ENCODE results near the gene DHRS12.
A peak's percentile ranks its signal among the peaks of the same experiment; 100 is the strongest.

Gene DHRS12

DNA sequence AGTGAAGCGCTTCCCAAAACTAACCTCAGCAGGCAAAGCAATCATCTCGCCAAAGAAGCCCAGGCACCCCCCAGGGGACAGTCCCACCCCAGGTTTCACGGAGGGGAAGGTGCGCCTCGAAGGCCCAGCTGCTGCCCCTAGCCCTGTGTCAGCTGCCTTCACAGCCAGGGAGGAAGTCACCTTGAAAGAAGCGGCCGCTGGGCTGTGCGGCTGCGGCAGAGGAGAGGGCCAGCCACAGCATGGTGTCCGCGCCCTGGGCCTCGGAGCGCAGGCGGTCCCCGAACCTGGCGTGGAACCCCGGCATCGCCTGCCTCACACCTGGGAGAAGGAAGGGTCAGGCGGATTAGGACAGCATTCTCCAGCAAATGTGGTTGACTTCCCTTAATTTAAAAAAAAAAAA is 35.0 kb downstream of the DHRS12 start:
- FAIRE-seq, result no peak

DNA sequence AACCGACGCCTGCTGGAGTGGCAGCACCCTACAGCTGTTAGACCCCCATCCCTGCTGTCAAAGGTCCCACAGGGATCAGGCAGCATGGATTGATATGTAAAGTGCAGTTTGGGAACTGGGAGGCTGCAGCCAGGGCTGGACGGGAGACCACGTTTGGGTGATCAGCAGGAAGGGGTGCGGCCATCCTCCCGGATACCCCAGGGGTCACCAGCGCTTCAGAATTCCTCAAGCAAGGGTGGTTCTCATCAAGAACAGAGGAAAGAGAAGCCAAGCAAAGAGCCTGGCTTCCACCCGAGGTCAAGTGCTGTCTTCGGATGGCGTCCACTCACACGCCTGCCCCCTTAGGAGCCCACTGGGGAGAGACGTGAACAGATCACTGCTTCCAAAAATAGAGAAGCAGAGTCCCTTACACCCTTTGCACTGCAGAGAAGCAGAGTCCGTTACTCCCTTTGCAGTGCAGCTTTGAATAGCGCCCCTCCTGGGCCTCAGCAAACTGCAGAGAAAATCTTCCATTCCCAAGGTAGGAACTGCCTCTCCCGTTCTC is 35.5 kb downstream of the DHRS12 start:
- no peak for FAIRE-seq
- no peak for DNase-seq (ENCODE audit: insufficient read length, low spot score)
- TF ChIP-seq POLR2AphosphoS5 (IDR thresholded peaks at IDR 0.05; ENCODE audit: low read depth, low read length), result no peak
- no peak for TF ChIP-seq POLR2A (IDR thresholded peaks at IDR 0.05; ENCODE audit: low read depth, low read length)
- no peak for TF ChIP-seq POU2F2 (IDR thresholded peaks at IDR 0.05; ENCODE audit: low read depth, low read length)
- no peak for TF ChIP-seq TAF1 (IDR thresholded peaks at IDR 0.05; ENCODE audit: low read depth, low read length)
- no peak for TF ChIP-seq SPI1 (IDR thresholded peaks at IDR 0.05; ENCODE audit: low read depth, low read length)
- TF ChIP-seq PAX5 (IDR thresholded peaks at IDR 0.05; ENCODE audit: insufficient read depth, low read length, severe bottlenecking), result no peak

More for the DNA sequence above, 35.0 kb downstream of the DHRS12 start:
- no peak for DNase-seq (ENCODE audit: insufficient read length, low spot score)
- no peak for TF ChIP-seq POU2F2 (IDR thresholded peaks at IDR 0.05; ENCODE audit: low read depth, low read length)
- no peak for TF ChIP-seq PAX5 (IDR thresholded peaks at IDR 0.05; ENCODE audit: insufficient read depth, low read length, severe bottlenecking)
- no peak for TF ChIP-seq TAF1 (IDR thresholded peaks at IDR 0.05; ENCODE audit: low read depth, low read length)
- no peak for TF ChIP-seq SPI1 (IDR thresholded peaks at IDR 0.05; ENCODE audit: low read depth, low read length)
- no peak for TF ChIP-seq POLR2A (IDR thresholded peaks at IDR 0.05; ENCODE audit: low read depth, low read length)
- no peak for TF ChIP-seq POLR2AphosphoS5 (IDR thresholded peaks at IDR 0.05; ENCODE audit: low read depth, low read length)

DNA sequence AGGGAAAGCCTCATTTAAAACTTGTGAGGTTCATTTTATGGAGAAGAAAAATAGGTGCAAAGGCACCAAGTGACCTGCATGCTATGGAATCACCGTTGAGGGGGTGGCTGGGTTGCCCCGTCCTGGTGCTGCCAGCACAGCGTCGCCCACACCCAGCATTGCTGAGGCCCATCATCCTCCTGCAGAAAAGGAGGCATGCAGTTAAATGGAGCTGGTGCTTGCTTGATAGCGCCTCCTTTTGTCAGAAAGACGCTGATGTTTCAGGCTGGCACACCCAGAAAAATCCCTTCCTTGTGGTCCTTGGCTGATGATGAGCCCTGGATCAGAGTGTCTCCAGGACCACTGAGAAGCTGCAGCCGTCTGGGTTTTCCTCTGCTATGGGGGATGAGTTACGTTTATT is 36.9 kb downstream of the DHRS12 start:
- DNase-seq (ENCODE audit: insufficient read length, low spot score), result no peak
- FAIRE-seq, result peak; percentile 26
- TF ChIP-seq PAX5 (IDR thresholded peaks at IDR 0.05; ENCODE audit: insufficient read depth, low read length, severe bottlenecking) (no peak), POLR2AphosphoS5 (IDR thresholded peaks at IDR 0.05; ENCODE audit: low read depth, low read length) (no peak), POLR2A (IDR thresholded peaks at IDR 0.05; ENCODE audit: low read depth, low read length) (no peak), TAF1 (IDR thresholded peaks at IDR 0.05; ENCODE audit: low read depth, low read length) (no peak)

DNA sequence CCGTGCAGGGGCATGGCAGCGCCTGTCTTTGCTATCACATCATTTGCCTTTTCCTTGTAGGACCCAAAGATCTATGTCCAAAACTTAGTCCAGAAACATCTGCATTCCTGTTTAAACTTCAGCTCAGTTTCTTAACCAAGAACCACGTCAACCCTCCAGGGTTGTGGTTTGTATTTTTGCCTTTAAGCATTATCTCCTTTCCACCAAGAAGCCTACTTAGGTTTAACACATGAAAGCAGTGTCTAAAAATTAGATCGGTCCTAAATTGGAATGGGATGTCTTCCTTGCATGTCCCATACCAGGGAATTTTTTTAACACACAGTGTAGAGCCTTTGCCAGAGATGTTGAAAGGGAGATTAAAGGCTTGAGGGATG is 38.8 kb downstream of the DHRS12 start:
- FAIRE-seq (no peak), DNase-seq (ENCODE audit: insufficient read length, low spot score) (no peak)
- 0 out of 2 replicates have a peak, but pooled peaks have one; percentile 8 for TF ChIP-seq POLR2A (IDR thresholded peaks at IDR 0.05; ENCODE audit: low read depth, low read length)
- TF ChIP-seq PAX5 (IDR thresholded peaks at IDR 0.05; ENCODE audit: insufficient read depth, low read length, severe bottlenecking), result no peak
- no peak for TF ChIP-seq POU2F2 (IDR thresholded peaks at IDR 0.05; ENCODE audit: low read depth, low read length)
- no peak; the same call in 1 of the 2 replicates for TF ChIP-seq POLR2AphosphoS5 (IDR thresholded peaks at IDR 0.05; ENCODE audit: low read depth, low read length)

DNA sequence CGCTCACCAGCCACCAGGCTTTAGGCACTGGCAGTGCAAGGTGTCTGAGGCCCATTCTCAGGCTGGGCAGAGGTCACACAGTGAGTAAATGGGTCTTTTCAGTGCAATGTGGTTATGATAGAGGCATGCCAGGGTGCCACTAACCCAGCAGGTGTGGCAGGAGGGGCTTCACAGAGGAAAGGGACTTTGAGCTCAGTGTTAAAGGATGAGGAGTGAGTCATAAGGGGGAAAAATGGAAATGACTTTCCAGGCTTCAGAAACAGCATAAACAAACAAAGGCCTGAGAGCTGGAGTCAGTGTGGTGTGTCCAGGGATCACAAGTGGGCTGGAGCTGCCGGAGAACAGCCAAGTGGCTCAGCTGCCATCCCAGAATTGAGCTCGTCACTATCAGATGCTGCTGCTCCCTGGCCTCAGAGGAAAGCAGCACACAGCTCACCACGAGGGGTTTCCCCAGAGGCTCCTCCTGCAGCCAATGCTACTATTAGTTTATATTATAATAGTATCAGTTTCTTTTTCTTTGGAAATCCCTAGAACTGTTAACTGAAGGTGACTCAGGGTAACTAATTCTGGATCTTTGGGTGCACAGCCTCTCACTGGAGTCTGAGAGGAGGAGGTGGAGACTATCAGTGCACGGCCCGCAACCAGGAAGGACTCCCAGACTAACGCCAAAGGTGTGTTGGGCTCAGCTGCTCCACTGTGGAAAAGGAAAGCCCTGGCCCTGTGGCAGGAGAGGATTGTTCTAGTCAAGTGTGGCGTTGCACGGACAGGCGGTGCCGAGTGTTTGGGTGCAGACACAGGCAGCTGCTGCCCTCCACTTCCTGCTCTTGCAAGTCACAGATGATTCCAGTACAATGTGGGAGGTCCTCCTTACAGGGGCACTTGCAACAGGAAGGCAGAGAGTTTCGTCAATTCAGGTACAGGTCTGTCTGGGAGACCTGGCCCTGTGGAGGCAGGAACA is 39.5 kb downstream of the DHRS12 start:
- DNase-seq (ENCODE audit: insufficient read length, low spot score) (peak; percentile 42), FAIRE-seq (peak; percentile 94)
- 0 out of 2 replicates have a peak, but pooled peaks have one; percentile 19 for TF ChIP-seq SPI1 (IDR thresholded peaks at IDR 0.05; ENCODE audit: low read depth, low read length)
- no peak for TF ChIP-seq POU2F2 (IDR thresholded peaks at IDR 0.05; ENCODE audit: low read depth, low read length)
- TF ChIP-seq POLR2A (IDR thresholded peaks at IDR 0.05; ENCODE audit: low read depth, low read length), result peak; percentile 52; the same call in 1 of the 2 replicates

DNA sequence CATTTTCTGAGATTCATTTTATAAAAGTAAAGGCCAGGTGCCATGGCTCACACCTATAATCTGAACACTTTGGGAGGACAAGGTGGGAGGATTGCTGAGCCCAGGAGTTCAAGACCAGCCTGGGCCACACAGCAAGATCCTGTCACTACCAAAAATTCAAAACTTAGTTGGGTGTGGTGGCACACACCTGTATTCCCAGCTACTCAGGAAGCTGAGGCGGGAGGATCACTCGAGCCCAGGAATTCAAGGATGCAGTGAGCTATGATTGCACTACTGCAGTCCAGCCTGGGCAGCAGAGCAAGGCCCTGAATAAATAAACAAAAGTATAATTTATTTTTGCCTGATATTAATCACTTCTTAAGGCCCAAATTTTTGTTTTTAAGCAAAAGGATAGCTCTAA is 40.5 kb downstream of the DHRS12 start:
- TF ChIP-seq PAX5 (IDR thresholded peaks at IDR 0.05; ENCODE audit: insufficient read depth, low read length, severe bottlenecking), result no peak
- no peak for TF ChIP-seq POLR2AphosphoS5 (IDR thresholded peaks at IDR 0.05; ENCODE audit: low read depth, low read length)
- TF ChIP-seq POU2F2 (IDR thresholded peaks at IDR 0.05; ENCODE audit: low read depth, low read length), result no peak
- TF ChIP-seq TAF1 (IDR thresholded peaks at IDR 0.05; ENCODE audit: low read depth, low read length), result no peak
- TF ChIP-seq POLR2A (IDR thresholded peaks at IDR 0.05; ENCODE audit: low read depth, low read length), result no peak
- TF ChIP-seq SPI1 (IDR thresholded peaks at IDR 0.05; ENCODE audit: low read depth, low read length), result no peak
- FAIRE-seq, result peak; percentile 13
- DNase-seq (ENCODE audit: insufficient read length, low spot score), result no peak

DNA sequence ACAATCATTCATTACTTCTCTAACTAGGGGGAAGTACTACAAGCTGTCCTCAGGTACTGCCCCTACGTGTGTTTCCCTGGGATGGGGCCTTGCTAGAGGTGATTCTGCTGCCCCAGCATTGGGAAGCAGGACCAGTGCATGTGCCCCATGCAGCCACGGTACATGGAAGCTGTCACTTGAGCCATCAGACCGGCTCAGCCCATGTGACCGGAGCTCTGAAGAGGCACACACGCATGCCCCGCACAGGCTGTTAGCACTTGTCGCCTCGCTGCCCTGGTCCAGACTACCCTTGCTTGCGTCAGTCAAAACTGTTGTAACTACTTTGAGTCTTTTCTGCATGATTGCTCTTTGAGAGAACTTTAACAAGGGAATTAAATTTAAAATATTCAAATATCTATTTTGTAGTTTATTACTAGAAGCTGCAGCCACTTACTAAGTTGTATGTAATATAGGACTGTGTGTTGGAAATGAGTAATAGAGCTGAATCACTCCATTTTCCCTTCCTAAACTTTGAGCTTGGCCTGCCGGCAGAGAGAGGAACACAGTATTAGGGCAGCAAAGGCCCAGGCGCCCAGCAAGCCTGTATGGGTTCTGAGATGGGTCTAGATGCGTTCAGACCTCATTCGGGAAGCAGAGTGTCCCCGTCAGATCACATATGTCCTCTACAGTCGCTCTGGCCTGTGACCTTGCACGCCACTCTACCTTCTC is 42.2 kb downstream of the DHRS12 start:
- no peak for TF ChIP-seq POLR2A (IDR thresholded peaks at IDR 0.05; ENCODE audit: low read depth, low read length)
- no peak for TF ChIP-seq SPI1 (IDR thresholded peaks at IDR 0.05; ENCODE audit: low read depth, low read length)
- TF ChIP-seq TAF1 (IDR thresholded peaks at IDR 0.05; ENCODE audit: low read depth, low read length), result no peak
- no peak for TF ChIP-seq POLR2AphosphoS5 (IDR thresholded peaks at IDR 0.05; ENCODE audit: low read depth, low read length)
- no peak for TF ChIP-seq PAX5 (IDR thresholded peaks at IDR 0.05; ENCODE audit: insufficient read depth, low read length, severe bottlenecking)
- no peak for TF ChIP-seq POU2F2 (IDR thresholded peaks at IDR 0.05; ENCODE audit: low read depth, low read length)
- DNase-seq (ENCODE audit: insufficient read length, low spot score) (no peak), FAIRE-seq (no peak)

DNA sequence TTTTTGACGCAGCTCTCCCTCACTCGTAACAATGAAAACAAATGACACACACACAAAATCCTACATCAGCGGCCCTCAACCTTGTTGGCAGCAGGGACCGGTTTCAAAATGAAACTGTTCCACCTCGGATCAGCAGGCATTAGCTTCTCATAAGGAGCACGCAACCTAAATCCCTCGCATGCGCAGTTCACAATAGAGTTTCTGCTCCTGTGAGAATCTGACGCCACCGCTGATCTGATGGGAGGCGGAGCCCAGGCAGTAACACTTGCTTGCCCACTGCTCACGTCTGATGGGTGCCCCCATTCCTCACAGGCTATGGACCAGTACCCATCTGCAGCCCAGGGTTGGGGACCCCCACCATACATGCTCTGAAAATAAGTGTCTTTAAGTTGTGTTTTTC is 43.4 kb downstream of the DHRS12 start:
- DNase-seq (ENCODE audit: insufficient read length, low spot score), result no peak
- no peak for FAIRE-seq

DNA sequence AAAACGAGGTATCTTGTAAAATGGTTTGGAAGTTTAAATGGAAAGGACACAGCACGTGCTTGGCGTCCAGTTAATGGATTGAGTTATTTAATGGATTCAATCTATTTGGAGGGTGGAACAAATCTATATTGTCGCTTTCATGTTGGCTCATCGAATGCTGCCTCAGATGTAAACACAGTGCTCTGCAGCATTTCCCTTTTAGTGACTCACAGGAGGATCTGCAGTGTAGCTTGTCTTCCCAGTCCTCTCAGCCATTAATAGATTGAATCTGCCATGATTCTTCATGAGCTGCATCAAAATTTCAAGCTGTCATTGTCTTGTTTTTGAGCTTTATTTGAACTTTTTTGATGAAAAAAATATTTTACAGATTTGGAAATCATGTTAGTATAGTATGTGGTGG is 44.7 kb downstream of the DHRS12 start:
- no peak for FAIRE-seq
- TF ChIP-seq PAX5 (IDR thresholded peaks at IDR 0.05; ENCODE audit: insufficient read depth, low read length, severe bottlenecking), result no peak
- no peak for TF ChIP-seq POLR2AphosphoS5 (IDR thresholded peaks at IDR 0.05; ENCODE audit: low read depth, low read length)
- TF ChIP-seq SPI1 (IDR thresholded peaks at IDR 0.05; ENCODE audit: low read depth, low read length), result no peak
- no peak for TF ChIP-seq TAF1 (IDR thresholded peaks at IDR 0.05; ENCODE audit: low read depth, low read length)
- no peak for TF ChIP-seq POU2F2 (IDR thresholded peaks at IDR 0.05; ENCODE audit: low read depth, low read length)
- no peak for DNase-seq (ENCODE audit: insufficient read length, low spot score)

More for the DNA sequence above, 43.4 kb downstream of the DHRS12 start:
- no peak for TF ChIP-seq SPI1 (IDR thresholded peaks at IDR 0.05; ENCODE audit: low read depth, low read length)
- TF ChIP-seq POU2F2 (IDR thresholded peaks at IDR 0.05; ENCODE audit: low read depth, low read length), result no peak
- TF ChIP-seq POLR2AphosphoS5 (IDR thresholded peaks at IDR 0.05; ENCODE audit: low read depth, low read length), result no peak
- TF ChIP-seq PAX5 (IDR thresholded peaks at IDR 0.05; ENCODE audit: insufficient read depth, low read length, severe bottlenecking), result no peak
- TF ChIP-seq TAF1 (IDR thresholded peaks at IDR 0.05; ENCODE audit: low read depth, low read length), result no peak
- no peak for TF ChIP-seq POLR2A (IDR thresholded peaks at IDR 0.05; ENCODE audit: low read depth, low read length)
